NCI-H510A (cell line): Measurements from ENCODE around the gene FASN.
"Not testable (repeated sequence)": the region's sequence is repeated elsewhere in the genome, so short reads cannot be mapped to it uniquely, and the experiment has no call there.

Source experiments
- DNase-seq: peaks from one replicate; lab custom pipeline; 2025; lab: John Stamatoyannopoulos, UW

Gene FASN

GRCh38 chr17:82098169-82098938, at the start of gene FASN:
Gene FASN, minus strand, starts transcription at chr17:82098236. Its CDS starts 1,791 bp downstream, at chr17:82096445.
- DNase-seq = peak; percentile 94

GRCh38 chr17:82146663-82147654, 48.9 kb upstream of the FASN start:
- no peak for DNase-seq

- no peak for DNase-seq
These were observed 47.6 kb upstream of the FASN start for GRCh38 chr17:82145550-82146155.

DNA sequence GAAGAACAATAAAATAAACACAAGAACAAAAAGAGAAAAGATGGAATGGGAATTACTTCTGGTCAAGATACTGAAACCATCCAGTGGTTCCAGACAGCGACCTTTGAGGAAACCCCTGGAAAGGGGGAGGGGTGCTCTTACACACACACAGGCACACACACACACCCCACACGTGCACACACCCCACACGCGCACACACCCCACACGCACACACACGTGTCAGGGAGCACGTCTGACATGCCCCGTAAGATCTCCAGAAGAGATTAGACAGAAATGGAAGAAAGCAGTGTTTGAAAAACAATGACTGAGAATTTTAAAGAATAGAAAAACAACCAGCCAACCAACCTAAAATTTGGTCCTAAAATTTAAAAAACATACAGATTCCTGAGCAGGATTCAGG, 45.3 kb upstream of the FASN start:
- DNase-seq = no peak

DNA sequence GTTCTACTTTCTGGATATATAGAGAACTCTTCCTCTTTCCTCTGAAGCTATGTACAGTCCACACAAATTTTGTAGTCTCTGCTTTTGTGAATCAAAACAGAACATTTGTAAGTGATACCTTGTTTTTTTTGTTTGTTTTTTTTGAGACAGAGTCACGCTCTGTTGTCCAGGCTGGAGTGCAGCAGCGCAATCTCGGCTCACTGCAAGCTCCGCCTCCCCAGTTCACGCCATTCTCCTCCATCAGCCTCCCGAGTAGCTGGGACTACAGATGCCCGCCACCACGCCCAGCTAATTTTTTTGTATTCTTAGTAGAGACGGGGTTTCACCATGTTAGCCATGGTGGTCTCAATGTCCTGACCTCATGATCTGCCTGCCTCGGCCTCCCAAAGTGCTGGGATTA, 41.9 kb upstream of the FASN start:
- DNase-seq = not testable (repeated sequence)

- DNase-seq = no peak
These were observed 40.5 kb upstream of the FASN start for GRCh38 chr17:82138511-82138992.

DNA sequence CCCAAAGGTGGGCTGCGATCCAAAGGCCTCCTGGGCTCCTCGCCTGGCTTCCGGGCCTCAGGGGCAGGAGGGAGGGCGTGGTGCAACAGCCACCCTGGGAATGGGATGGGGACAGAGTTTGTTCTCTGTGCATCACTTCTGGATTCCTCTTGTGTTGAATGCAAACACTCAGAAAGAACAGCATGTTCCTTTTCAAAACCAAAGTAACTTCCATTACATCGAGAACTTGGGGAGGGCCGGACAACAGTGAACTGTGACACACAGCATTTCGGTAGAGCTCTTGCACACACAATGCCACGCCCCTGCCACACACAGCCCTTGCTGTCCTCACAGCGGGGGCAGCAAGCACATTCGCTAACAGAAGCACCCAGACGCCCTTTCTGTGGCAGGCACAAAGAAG, 36.1 kb upstream of the FASN start:
- DNase-seq = no peak

DNA sequence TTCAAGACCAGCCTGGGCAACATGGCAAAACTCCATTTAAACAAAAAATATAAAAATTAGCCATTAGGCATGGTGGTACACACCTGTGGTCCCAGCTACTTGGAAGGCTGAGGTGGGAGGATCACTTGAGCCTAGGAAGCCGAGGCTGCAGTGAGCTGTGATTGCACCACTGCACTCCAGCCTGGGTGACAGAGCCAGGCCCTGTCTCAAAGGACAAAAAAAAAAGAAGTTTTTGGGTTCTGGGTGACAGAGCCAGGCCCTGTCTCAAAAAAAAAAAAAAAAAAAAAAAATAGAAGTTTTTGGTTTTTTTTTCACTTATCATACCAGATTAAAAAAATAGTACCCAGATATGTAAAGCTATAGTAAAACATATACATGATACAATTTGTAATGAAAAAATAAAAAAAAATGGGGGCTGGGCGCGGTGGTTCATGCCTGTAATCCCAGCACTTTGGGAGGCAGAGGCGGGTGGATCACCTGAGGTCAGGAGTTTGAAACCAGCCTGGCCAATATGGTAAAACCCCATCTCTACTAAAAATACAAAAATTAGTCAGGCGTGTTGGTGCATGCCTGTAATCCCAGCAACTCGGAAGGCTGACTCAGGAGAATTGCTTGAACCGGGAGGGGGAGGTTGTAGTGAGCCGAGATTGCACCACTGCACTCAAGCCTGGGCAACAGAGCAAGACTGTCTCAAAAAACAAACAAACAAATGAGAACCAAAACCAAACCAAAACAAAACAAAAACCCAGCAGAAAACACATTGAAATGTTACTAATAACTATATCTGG, 35.3 kb upstream of the FASN start:
- DNase-seq = not testable (repeated sequence)

- DNase-seq = no peak
These were observed 31.1 kb upstream of the FASN start for GRCh38 chr17:82129095-82129494.

DNA sequence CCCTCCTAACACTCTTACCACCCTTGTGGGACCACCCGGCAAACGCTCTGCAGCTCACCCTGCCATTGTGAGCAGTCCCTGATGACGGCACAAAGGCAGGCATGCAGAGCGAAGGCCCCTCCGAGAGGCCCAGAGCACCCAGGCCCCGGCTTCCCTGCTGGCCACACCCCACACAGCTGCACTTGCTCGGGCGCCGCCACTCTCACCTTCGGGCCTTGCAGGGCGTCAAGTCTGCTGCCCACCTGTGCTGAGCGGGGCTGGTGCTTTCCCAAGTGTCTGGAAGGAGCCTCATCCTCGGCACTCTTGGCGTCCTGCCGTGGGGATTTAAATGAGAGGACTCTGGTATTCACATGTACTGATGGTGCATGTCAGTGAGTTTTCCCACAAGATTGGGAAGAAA, 30.3 kb upstream of the FASN start:
- no peak for DNase-seq

DNA sequence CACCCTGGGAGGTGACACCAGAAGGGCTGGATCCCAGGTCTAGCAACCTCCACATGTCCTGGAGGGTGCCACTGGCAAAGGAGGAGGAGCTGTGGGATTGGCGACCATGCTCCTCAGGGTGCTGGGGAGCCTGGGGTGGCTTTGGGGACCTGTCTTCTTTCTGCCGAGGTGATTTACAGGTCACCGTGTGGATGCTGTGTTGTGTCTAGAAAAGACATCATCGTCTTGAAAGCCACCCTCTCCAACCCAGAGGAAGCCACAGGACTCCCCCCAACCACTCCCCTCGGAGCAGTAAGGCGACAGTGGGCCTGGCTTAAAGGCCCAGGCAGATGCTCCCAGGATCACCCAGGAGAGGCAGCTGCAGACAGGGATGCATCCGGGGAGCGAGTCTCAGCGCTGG, 29.7 kb upstream of the FASN start:
- DNase-seq = no peak

- DNase-seq = no peak
These were observed 29.2 kb upstream of the FASN start for GRCh38 chr17:82127315-82127595.

- DNase-seq = no peak
These were observed 28.7 kb upstream of the FASN start for GRCh38 chr17:82126556-82127314.

GRCh38 chr17:82124101-82124500, 26.1 kb upstream of the FASN start:
- DNase-seq = no peak

GRCh38 chr17:82121660-82122629, 23.9 kb upstream of the FASN start:
- peak; percentile 77 for DNase-seq

- DNase-seq = no peak
These were observed 23.2 kb upstream of the FASN start for GRCh38 chr17:82121246-82121645.

- DNase-seq = no peak
These were observed 22.1 kb upstream of the FASN start for GRCh38 chr17:82120148-82120547.

- DNase-seq = no peak
These were observed 20.9 kb upstream of the FASN start for GRCh38 chr17:82118815-82119380.

GRCh38 chr17:82118168-82118814, 20.3 kb upstream of the FASN start:
- DNase-seq = no peak
